ENCODE measurements around the gene NBEA. TPM values are rescaled to one million over a fixed set of nuclear protein-coding genes. Genes with fewer than 3 reads are reported as not detected.

The NBEA gene
- total RNA-seq, 1 donor from 2014 or later, result 10.8 TPM

DNA sequence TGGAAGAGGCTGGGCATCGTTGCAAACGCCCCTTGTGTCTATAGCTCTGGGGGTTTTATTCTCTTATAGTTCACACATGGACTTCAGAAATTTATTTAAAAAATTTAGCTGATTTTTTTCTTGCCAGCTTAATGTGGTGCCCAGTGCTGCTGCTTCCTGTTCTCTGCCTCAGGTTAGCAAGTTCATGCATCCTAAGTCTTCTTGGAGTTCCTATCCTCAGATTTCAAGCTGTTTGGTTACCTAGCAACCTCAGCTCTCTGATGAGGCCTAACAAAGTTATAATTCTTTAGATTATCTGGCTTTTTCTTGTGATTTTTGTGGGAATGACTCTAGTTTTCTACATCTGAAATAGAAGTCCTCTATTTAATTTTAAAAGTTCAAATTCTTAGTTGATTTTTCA lies 283.5 kb downstream of the NBEA start:
- Mint-ChIP-seq H3K9me3 (no peaks in the 10 kb centered on the region), H3K27me3 (ENCODE audit: low read depth) (no peaks in the 10 kb centered on the region), H3K4me3 (no peak overlapping the region), H3K4me1 (peaks cover 12% of the 10 kb centered on the region), H3K36me3 (ENCODE audit: low read depth) (peaks cover 3% of the 10 kb centered on the region), H3K27ac (ENCODE audit: unreplicated experiment) (no peak overlapping the region)
- DNase-seq (ENCODE audit: low read depth, low spot score), result no peak
- TF ChIP-seq, protein P1, sequence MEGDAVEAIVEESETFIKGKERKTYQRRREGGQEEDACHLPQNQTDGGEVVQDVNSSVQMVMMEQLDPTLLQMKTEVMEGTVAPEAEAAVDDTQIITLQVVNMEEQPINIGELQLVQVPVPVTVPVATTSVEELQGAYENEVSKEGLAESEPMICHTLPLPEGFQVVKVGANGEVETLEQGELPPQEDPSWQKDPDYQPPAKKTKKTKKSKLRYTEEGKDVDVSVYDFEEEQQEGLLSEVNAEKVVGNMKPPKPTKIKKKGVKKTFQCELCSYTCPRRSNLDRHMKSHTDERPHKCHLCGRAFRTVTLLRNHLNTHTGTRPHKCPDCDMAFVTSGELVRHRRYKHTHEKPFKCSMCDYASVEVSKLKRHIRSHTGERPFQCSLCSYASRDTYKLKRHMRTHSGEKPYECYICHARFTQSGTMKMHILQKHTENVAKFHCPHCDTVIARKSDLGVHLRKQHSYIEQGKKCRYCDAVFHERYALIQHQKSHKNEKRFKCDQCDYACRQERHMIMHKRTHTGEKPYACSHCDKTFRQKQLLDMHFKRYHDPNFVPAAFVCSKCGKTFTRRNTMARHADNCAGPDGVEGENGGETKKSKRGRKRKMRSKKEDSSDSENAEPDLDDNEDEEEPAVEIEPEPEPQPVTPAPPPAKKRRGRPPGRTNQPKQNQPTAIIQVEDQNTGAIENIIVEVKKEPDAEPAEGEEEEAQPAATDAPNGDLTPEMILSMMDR (conservative IDR thresholded peaks at IDR 0.05), result no peak

DNA sequence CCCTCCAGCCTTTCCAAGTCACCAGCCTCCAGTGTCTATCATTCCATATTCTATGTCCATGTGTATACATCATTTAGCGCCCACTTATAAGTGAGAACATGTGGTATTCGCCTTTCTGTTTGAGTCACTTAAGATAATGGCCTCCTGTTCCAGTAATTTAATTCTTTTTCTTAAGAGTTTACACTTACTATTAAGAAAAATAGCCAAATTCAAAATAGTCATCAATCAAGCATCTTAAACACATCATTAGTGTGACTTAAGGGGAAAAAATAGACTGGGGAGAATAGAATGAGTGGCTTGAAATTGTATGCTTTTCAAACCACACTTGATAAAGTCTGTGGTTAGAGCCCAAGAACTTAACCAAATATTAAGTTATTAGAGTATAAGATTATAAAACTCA lies 286.5 kb downstream of the NBEA start:
- Mint-ChIP-seq H3K4me1 (peaks cover 12% of the 10 kb centered on the region), H3K27me3 (ENCODE audit: low read depth) (no peaks in the 10 kb centered on the region), H3K27ac (ENCODE audit: unreplicated experiment) (no peak overlapping the region), H3K36me3 (ENCODE audit: low read depth) (no peaks in the 10 kb centered on the region), H3K4me3 (no peak overlapping the region), H3K9me3 (no peaks in the 10 kb centered on the region)
- DNase-seq (ENCODE audit: low read depth, low spot score), result no peak
- TF ChIP-seq, protein P1 (conservative IDR thresholded peaks at IDR 0.05), result no peak

DNA sequence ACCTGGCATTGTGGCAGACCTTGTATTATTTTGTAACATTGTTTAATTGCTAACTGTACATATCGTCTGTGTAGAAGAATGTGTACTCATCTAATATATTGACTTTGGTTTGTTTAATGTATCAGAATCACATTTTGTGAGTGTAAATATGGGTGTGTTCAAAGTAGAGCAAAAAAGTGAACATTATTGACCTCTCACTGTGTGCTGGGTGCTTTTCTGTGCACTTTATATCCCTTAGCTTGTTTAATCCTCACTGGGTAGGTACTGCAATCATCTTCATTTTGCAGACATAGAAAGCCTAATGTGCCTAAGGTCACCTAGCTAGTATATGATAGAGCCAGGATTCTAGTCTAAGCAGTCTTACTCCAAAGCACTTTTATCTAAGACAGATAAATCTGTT lies 289.4 kb downstream of the NBEA start:
- Mint-ChIP-seq H3K9me3 (no peaks in the 10 kb centered on the region), H3K4me3 (no peak overlapping the region), H3K27me3 (ENCODE audit: low read depth) (no peaks in the 10 kb centered on the region), H3K27ac (ENCODE audit: unreplicated experiment) (no peak overlapping the region), H3K4me1 (no peaks in the 10 kb centered on the region), H3K36me3 (ENCODE audit: low read depth) (peaks cover 2% of the 10 kb centered on the region)
- TF ChIP-seq, protein P1 (conservative IDR thresholded peaks at IDR 0.05), result no peak
- DNase-seq (ENCODE audit: low read depth, low spot score), result no peak

DNA sequence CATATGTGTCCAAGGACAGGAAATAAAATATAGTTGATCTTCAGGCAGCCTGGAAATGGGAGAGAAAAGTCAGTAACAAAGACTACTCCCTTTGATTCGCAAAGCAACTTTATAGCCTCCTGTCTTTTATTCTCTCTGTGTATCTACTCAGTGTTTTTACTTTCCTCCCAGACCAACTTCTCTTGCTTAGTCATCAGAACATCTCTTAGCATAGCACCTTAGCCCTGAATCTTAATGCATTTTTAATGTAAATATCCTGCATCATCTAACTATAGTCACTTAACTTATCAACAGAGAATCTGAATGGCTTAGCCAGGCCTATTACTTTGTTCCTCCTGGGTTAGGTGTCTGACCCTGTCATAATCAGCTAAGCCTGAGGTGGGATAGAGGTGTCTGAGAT lies 296.2 kb downstream of the NBEA start:
- Mint-ChIP-seq H3K27ac (ENCODE audit: unreplicated experiment) (no peak overlapping the region), H3K4me3 (no peak overlapping the region), H3K36me3 (ENCODE audit: low read depth) (peaks cover 5% of the 10 kb centered on the region), H3K4me1 (no peaks in the 10 kb centered on the region), H3K27me3 (ENCODE audit: low read depth) (no peaks in the 10 kb centered on the region), H3K9me3 (no peaks in the 10 kb centered on the region)
- TF ChIP-seq, protein P1 (conservative IDR thresholded peaks at IDR 0.05), result no peak
- DNase-seq (ENCODE audit: low read depth, low spot score), result no peak

DNA sequence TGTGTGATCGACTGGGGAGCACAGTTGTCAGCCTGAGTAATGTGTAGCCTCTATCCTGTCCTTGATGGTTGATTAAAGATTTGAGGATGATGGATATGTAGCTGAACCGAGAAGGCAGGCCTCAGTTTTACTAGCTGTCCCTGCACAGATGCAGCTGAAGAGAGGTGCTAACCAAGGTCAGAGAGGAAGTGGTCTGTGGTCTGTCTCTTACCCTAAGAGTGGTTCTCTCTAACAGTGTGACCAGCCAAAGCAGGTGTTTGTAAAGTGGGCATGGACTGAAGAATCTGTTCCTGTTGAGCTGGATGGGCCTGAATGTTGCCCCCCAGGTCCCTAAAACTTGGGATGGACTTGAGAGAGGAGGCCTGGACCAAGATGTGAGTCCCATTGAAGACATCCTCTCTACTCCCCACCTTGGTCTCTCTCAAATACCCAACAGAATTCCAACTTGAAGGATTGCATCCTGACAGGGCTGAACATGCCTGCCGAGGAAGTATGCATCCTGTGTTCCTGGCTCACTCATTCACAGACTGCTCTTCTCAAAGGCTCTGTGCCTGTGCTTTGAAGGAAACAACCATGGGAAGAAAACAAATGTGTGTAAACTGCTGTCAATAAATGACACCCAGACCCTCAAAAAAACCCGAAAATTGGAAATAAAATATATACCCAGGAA lies 310.6 kb downstream of the NBEA start:
- H3K27ac Mint-ChIP-seq (ENCODE audit: unreplicated experiment), result peak overlapping the region; percentile 50
- no peaks in the 10 kb centered on the region for H3K4me1 Mint-ChIP-seq
- no peaks in the 10 kb centered on the region for H3K27me3 Mint-ChIP-seq (ENCODE audit: low read depth)
- DNase-seq (ENCODE audit: low read depth, low spot score), result no peak
- TF ChIP-seq, protein P1 (conservative IDR thresholded peaks at IDR 0.05), result no peak
- H3K9me3 Mint-ChIP-seq, result peaks cover 2% of the 10 kb centered on the region
- H3K36me3 Mint-ChIP-seq (ENCODE audit: low read depth), result peaks cover 17% of the 10 kb centered on the region
- no peak overlapping the region for H3K4me3 Mint-ChIP-seq
